SK-N-SH (cell line): Measurements from ENCODE around the gene STAT5B. TPM values are rescaled to one million over a fixed set of nuclear protein-coding genes. Genes with fewer than 3 reads are reported as not detected.

Experiments used
- CTCF ChIA-PET: fragments of 300-600, 350-600 bp; formaldehyde crosslinking; extraction: SDS; loops from one replicate; lab custom pipeline; 2021; lab: Yijun Ruan, JAX
- POLR2A ChIA-PET: fragments of 350-600 bp; sonication (Branson Sonifier 250); formaldehyde crosslinking; extraction: SDS; loops from one replicate; lab custom pipeline; 2020; ENCODE audit warnings: antibody characterized with exemption, inconsistent platforms; lab: Yijun Ruan, JAX
- DNase-seq: peaks from one replicate; pipeline ENCODE4 v3.0.0; 2012
- H2AFZ ChIP-seq: fragments of 200-600 bp; sonication (generic); 2 replicates; pipeline ENCODE4 v1.8.1; 2016; ENCODE audit warnings: antibody characterized with exemption, mild to moderate bottlenecking, low read depth
- H3F3A ChIP-seq: fragments of 200-600 bp; sonication (generic); replicated peaks from 2 replicates; pipeline ENCODE3; 2016; ENCODE audit warnings: antibody characterized with exemption, mild to moderate bottlenecking; ENCODE audit not compliant: insufficient read depth
- H3K27ac ChIP-seq, 2 experiments: fragments of 200-500 bp in 1 of 2; fragments of 200-600 bp in 1 of 2; sonication (Bioruptor generic) in 1 of 2; sonication (generic), shearing (Covaris generic) in 1 of 2; 2 replicates each; pipeline versions ENCODE4 v1.5.1 to v1.6.1; 2014 to 2016; ENCODE audit warnings: low read depth in 2 of 2, inconsistent platforms in 1 of 2, low read length in 1 of 2, mild to moderate bottlenecking in 1 of 2, mixed read lengths in 1 of 2
- H3K27me3 ChIP-seq: fragments of 200-600 bp; sonication (generic), shearing (Covaris generic); 2 replicates; pipeline ENCODE4 v1.6.1; 2016; ENCODE audit warnings: mixed run types; ENCODE audit not compliant: insufficient read depth
- H3K36me3 ChIP-seq, 2 experiments: fragments of 200-500 bp in 1 of 2; fragments of 200-600 bp in 1 of 2; sonication (Bioruptor generic) in 1 of 2; sonication (generic) in 1 of 2; replicated peaks in 1 of 2; 2 replicates each; pipeline versions ENCODE3 to v1.5.1; 2014 to 2016; ENCODE audit warnings: low read length in 1 of 2, mild to moderate bottlenecking in 1 of 2; ENCODE audit not compliant: insufficient read depth in 2 of 2, control insufficient read depth in 1 of 2
- H3K4me1 ChIP-seq, 2 experiments: fragments of 200-500 bp in 1 of 2; fragments of 200-600 bp in 1 of 2; sonication (Bioruptor generic) in 1 of 2; sonication (generic), shearing (Covaris generic) in 1 of 2; 2 replicates each; pipeline versions ENCODE4 v1.5.1 to v1.6.1; 2014 to 2016; ENCODE audit warnings: low read depth in 1 of 2, low read length in 1 of 2, mixed run types in 1 of 2; ENCODE audit not compliant: insufficient read depth in 2 of 2, control insufficient read depth in 1 of 2
- H3K4me2 ChIP-seq: fragments of 200-600 bp; sonication (generic), shearing (Covaris generic); 2 replicates; pipeline ENCODE4 v1.6.1; 2017; ENCODE audit warnings: mixed run types
- H3K4me3 ChIP-seq, 2 experiments: fragments of 200-500 bp in 1 of 2; fragments of 200-600 bp in 1 of 2; sonication (Bioruptor generic) in 1 of 2; sonication (generic), shearing (Covaris generic) in 1 of 2; 2 replicates each; pipeline versions ENCODE4 v1.5.1 to v1.8.1; 2014 to 2016; ENCODE audit warnings: low read depth in 2 of 2, inconsistent platforms in 1 of 2, low read length in 1 of 2, mild to moderate bottlenecking in 1 of 2, mixed read lengths in 1 of 2, moderate library complexity in 1 of 2
- H3K79me2 ChIP-seq: fragments of 200-600 bp; sonication (generic); 2 replicates; pipeline ENCODE4 v1.8.1; 2017; ENCODE audit warnings: mild to moderate bottlenecking; ENCODE audit not compliant: insufficient read depth
- H3K9ac ChIP-seq: fragments of 200-600 bp; sonication (generic); 2 replicates; pipeline ENCODE4 v1.6.1; 2017; ENCODE audit warnings: mixed run types
- H3K9me2 ChIP-seq: fragments of 200-600 bp; sonication (generic); 2 replicates; pipeline ENCODE4 v1.6.1; 2017; ENCODE audit warnings: mixed run types
- H3K9me3 ChIP-seq: fragments of 200-600 bp; sonication (generic); 2 replicates; pipeline ENCODE4 v1.6.1; 2017; ENCODE audit warnings: mixed run types, mild to moderate bottlenecking, moderate library complexity
- H4K20me1 ChIP-seq: fragments of 200-600 bp; sonication (generic); 2 replicates; pipeline ENCODE4 v1.6.1; 2017; ENCODE audit warnings: mild to moderate bottlenecking, mixed run types; ENCODE audit not compliant: insufficient read depth
- ELF1 ChIP-seq: IDR thresholded peaks from 2 replicates; pipeline ENCODE4 v1.4.0; 2012
- EP300 ChIP-seq, 2 experiments: IDR thresholded peaks; 2 replicates each; pipeline versions ENCODE4 v1.4.0 to v1.6.1; 2012; ENCODE audit warnings: borderline replicate concordance in 1 of 2, low read depth in 1 of 2, low read length in 1 of 2
- EZH2phosphoT487 ChIP-seq: fragments of 200-600 bp; sonication (generic); IDR thresholded peaks from 2 replicates; pipeline ENCODE4 v1.6.1; 2017; ENCODE audit warnings: low read depth, mixed run types, mild to moderate bottlenecking, antibody characterized with exemption, moderate library complexity, borderline replicate concordance
- FOSL2 ChIP-seq: IDR thresholded peaks from 2 replicates; pipeline ENCODE4 v1.4.0; 2012; ENCODE audit warnings: low read depth, mild to moderate bottlenecking, moderate library complexity, borderline replicate concordance
- FOXJ3 ChIP-seq: sonication (generic); formaldehyde crosslinking; IDR thresholded peaks from 2 replicates; pipeline ENCODE4 v1.5.1; 2020; ENCODE audit warnings: mild to moderate bottlenecking, missing genetic modification reagents
- JUND ChIP-seq: IDR thresholded peaks from 2 replicates; pipeline ENCODE4 v1.4.0; 2012
- MEF2A ChIP-seq: IDR thresholded peaks from 2 replicates; pipeline ENCODE4 v1.4.0; 2012; ENCODE audit warnings: low read depth, borderline replicate concordance
- MXI1 ChIP-seq: IDR thresholded peaks from 2 replicates; pipeline ENCODE4 v1.6.1; 2012; ENCODE audit warnings: mild to moderate bottlenecking, low read depth, low read length, improper control_type of control experiment
- POLR2AphosphoS5 ChIP-seq: IDR thresholded peaks from 2 replicates; pipeline ENCODE4 v1.6.1; 2012; ENCODE audit warnings: low read depth, low read length
- RAD21 ChIP-seq: IDR thresholded peaks from 2 replicates; pipeline ENCODE4 v1.6.1; 2012; ENCODE audit warnings: mild to moderate bottlenecking, low read length
- RCOR1 ChIP-seq: fragments of 150-350 bp; IDR thresholded peaks from 2 replicates; pipeline ENCODE4 v1.6.1; 2017; ENCODE audit warnings: antibody characterized with exemption, low read length
- RFX5 ChIP-seq: IDR thresholded peaks from 2 replicates; pipeline ENCODE4 v1.6.1; 2012; ENCODE audit warnings: mild to moderate bottlenecking, improper control_type of control experiment, low read length
- RXRA ChIP-seq: IDR thresholded peaks from 2 replicates; pipeline ENCODE4 v1.4.0; 2012; ENCODE audit warnings: low read depth, mild to moderate bottlenecking, borderline replicate concordance
- SIN3A ChIP-seq: IDR thresholded peaks from 2 replicates; pipeline ENCODE4 v1.6.1; 2012; ENCODE audit warnings: low read depth, mild to moderate bottlenecking, low read length, moderate library complexity, borderline replicate concordance
- TAF1 ChIP-seq: IDR thresholded peaks from 2 replicates; pipeline ENCODE4 v1.6.1; 2012; ENCODE audit warnings: low read depth, mild to moderate bottlenecking, low read length, moderate library complexity, borderline replicate concordance
- TEAD4 ChIP-seq: IDR thresholded peaks from 2 replicates; pipeline ENCODE4 v1.4.0; 2012; ENCODE audit warnings: mild to moderate bottlenecking, borderline replicate concordance; ENCODE audit not compliant: insufficient read depth
- YY1 ChIP-seq: IDR thresholded peaks from 2 replicates; pipeline ENCODE4 v1.4.0; 2012; ENCODE audit warnings: low read depth, mild to moderate bottlenecking
- WGBS: methylation state at CpG from one replicate; pipeline ENCODE4 v1.1.6; 2017; ENCODE audit warnings: low lambda C conversion rate; 5-methylcytosine and 5-hydroxymethylcytosine counted together
- polyA plus RNA-seq, 3 experiments: library from polyadenylated mRNA; depleted of rRNA; stranded (reverse); fragments of >200 nt; gene quantifications; 2 replicates each; pipeline ENCODE4 v1.2.3, GENCODE V29; 2012
- TF ChIP-seq, protein P1 (sequence below): IDR thresholded peaks from 2 replicates; pipeline ENCODE4 v1.4.0; 2012; ENCODE audit warnings: low read depth, borderline replicate concordance
- TF ChIP-seq, protein P2 (sequence below): fragments of 150-350 bp; IDR thresholded peaks from 2 replicates; pipeline ENCODE4 v1.6.1; 2016; ENCODE audit warnings: mild to moderate bottlenecking, low read depth, low read length
- TF ChIP-seq, protein P3 (sequence below): fragments of 200-600 bp; sonication (generic); IDR thresholded peaks from 2 replicates; pipeline ENCODE4 v1.6.1; 2017; ENCODE audit warnings: antibody characterized with exemption, mild to moderate bottlenecking, moderate library complexity

Gene STAT5B
- polyA plus RNA-seq, 1 of the 3 experiments (the other 2 are of a cell fraction), result 23.6 TPM

DNA sequence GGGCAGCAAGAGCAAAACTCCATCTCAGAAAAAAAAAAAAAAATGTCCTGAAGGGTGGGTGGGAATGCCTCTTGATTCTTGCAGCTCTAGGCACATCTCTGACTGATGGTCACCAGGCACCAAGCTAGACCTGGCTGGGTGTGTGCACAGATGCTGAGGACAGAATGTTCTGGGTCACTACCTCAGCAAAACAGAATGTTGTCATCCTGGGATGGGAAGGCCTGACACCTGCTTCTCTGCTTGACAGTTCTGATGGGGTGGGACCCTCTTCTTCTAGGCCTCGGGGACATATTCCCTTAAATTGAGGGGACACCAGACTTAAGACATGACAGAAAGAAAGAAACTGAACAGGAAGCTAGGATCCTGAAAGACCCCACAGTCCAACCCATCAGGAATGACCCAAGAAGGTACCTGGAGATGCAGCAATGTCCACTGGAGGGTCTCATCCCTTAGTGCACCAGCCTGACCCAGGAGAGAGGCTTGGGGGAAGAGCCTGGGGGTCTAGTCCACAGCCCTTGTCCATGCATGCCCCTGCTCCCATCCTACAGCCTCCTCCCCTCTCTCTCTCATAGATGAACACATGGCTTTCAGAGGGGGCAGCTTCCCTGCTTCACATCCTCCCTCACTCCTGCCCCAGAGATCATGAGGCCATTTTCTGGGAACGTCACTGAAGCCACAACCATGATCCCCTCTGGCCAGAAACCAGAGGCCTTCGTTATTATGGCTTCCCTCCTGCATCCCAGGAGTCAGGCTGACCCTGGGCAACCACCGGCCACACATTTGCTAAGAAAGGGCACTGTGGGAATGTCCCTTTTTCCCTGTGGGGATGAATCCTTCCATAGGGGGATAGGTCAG lies 3.8 kb upstream of the STAT5B start:
- Histone ChIP-seq H3K9me2 (no peaks in the 10 kb centered on the region), H3K9ac (no peak overlapping the region), H3F3A (peaks cover 2% of the 10 kb centered on the region), H3K36me3 (no peaks in the 10 kb centered on the region), H3K27ac (no peak overlapping the region), H3K79me2 (peaks cover 7% of the 10 kb centered on the region), H4K20me1 (no peaks in the 10 kb centered on the region), H3K4me1 (peaks cover 9 to 20% of the 10 kb centered on the region in 2 experiments; a peak in 3 of 4 replicates), H2AFZ (no peak overlapping the region), H3K4me2 (no peak overlapping the region), H3K9me3 (no peaks in the 10 kb centered on the region), H3K27me3 (no peaks in the 10 kb centered on the region), H3K4me3 (no peak overlapping the region)
- 86% methylated on average over 3 of the region's 4 CpGs for WGBS
- POLR2A ChIA-PET, result interaction anchor here (1.2 kb wide), 1 partner anchor 8 kb away, joined by 3 read pairs; the partner anchor contains the start of gene STAT5A
- CTCF ChIA-PET, result interaction anchor here (1.2 to 2.0 kb wide), 3 partner anchors 10 to 42 kb away, joined by 3 to 5 read pairs (median 3); no protein-coding TSS in a partner anchor
- TF ChIP-seq RCOR1 (no peak), ELF1 (no peak), RAD21 (no peak), TEAD4 (no peak), POLR2AphosphoS5 (no peak), MEF2A (no peak), EZH2phosphoT487 (no peak), SIN3A (no peak), RXRA (no peak), FOXJ3 (no peak), EP300 (IDR thresholded peaks at IDR 0.05; ENCODE audit: borderline replicate concordance in 1 of 2, low read depth in 1 of 2, low read length in 1 of 2) (no peak), MXI1 (no peak), JUND (no peak), YY1 (no peak), FOSL2 (no peak), RFX5 (no peak), TAF1 (no peak)
- TF ChIP-seq, protein P1, sequence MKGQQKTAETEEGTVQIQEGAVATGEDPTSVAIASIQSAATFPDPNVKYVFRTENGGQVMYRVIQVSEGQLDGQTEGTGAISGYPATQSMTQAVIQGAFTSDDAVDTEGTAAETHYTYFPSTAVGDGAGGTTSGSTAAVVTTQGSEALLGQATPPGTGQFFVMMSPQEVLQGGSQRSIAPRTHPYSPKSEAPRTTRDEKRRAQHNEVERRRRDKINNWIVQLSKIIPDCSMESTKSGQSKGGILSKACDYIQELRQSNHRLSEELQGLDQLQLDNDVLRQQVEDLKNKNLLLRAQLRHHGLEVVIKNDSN, result no peak
- TF ChIP-seq, protein P2, sequence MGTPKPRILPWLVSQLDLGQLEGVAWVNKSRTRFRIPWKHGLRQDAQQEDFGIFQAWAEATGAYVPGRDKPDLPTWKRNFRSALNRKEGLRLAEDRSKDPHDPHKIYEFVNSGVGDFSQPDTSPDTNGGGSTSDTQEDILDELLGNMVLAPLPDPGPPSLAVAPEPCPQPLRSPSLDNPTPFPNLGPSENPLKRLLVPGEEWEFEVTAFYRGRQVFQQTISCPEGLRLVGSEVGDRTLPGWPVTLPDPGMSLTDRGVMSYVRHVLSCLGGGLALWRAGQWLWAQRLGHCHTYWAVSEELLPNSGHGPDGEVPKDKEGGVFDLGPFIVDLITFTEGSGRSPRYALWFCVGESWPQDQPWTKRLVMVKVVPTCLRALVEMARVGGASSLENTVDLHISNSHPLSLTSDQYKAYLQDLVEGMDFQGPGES, result no peak
- TF ChIP-seq, protein P3, sequence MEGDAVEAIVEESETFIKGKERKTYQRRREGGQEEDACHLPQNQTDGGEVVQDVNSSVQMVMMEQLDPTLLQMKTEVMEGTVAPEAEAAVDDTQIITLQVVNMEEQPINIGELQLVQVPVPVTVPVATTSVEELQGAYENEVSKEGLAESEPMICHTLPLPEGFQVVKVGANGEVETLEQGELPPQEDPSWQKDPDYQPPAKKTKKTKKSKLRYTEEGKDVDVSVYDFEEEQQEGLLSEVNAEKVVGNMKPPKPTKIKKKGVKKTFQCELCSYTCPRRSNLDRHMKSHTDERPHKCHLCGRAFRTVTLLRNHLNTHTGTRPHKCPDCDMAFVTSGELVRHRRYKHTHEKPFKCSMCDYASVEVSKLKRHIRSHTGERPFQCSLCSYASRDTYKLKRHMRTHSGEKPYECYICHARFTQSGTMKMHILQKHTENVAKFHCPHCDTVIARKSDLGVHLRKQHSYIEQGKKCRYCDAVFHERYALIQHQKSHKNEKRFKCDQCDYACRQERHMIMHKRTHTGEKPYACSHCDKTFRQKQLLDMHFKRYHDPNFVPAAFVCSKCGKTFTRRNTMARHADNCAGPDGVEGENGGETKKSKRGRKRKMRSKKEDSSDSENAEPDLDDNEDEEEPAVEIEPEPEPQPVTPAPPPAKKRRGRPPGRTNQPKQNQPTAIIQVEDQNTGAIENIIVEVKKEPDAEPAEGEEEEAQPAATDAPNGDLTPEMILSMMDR, result no peak
- peak; percentile 9 for DNase-seq
